ENCODE results near the gene DNASE1. TPM values are rescaled to one million over a fixed set of nuclear protein-coding genes. Genes with fewer than 3 reads are reported as not detected.

DNASE1 gene
- total RNA-seq, 1 donor from 2014 or later: 12.2 TPM

- DNase-seq (ENCODE audit: low read depth): no peak
- no peak for TF ChIP-seq CTCF (conservative IDR thresholded peaks at IDR 0.05; ENCODE audit: low read depth, low read length)
Observed at GRCh38 chr16:3659251-3659650, 4.8 kb downstream of the DNASE1 start.

GRCh38 chr16:3661311-3661710, 6.8 kb downstream of the DNASE1 start:
- DNase-seq (ENCODE audit: low read depth): no peak
- TF ChIP-seq CTCF (conservative IDR thresholded peaks at IDR 0.05; ENCODE audit: low read depth, low read length): no peak

More at GRCh38 chr16:3659251-3659650, 4.8 kb downstream of the DNASE1 start:
- no peak overlapping the region for H3K4me3 ChIP-seq (ENCODE audit: low read depth, low read length)

GRCh38 chr16:3661922-3662321, 7.4 kb downstream of the DNASE1 start:
- H3K4me3 ChIP-seq (ENCODE audit: low read depth, low read length): no peak overlapping the region
- DNase-seq (ENCODE audit: low read depth): no peak
- no peak for TF ChIP-seq CTCF (conservative IDR thresholded peaks at IDR 0.05; ENCODE audit: low read depth, low read length)

More at GRCh38 chr16:3661311-3661710, 6.8 kb downstream of the DNASE1 start:
- H3K4me3 ChIP-seq (ENCODE audit: low read depth, low read length): no peak overlapping the region

GRCh38 chr16:3662601-3663000, 8.1 kb downstream of the DNASE1 start:
- TF ChIP-seq CTCF (conservative IDR thresholded peaks at IDR 0.05; ENCODE audit: low read depth, low read length): no peak
- H3K4me3 ChIP-seq (ENCODE audit: low read depth, low read length): no peak overlapping the region
- DNase-seq (ENCODE audit: low read depth): no peak

- no peak for DNase-seq (ENCODE audit: low read depth)
- H3K4me3 ChIP-seq (ENCODE audit: low read depth, low read length): no peak overlapping the region
- TF ChIP-seq CTCF (conservative IDR thresholded peaks at IDR 0.05; ENCODE audit: low read depth, low read length): no peak
Observed at GRCh38 chr16:3664187-3664896, 9.9 kb downstream of the DNASE1 start.

- H3K4me3 ChIP-seq (ENCODE audit: low read depth, low read length): no peak overlapping the region
- TF ChIP-seq CTCF (conservative IDR thresholded peaks at IDR 0.05; ENCODE audit: low read depth, low read length): no peak
- DNase-seq (ENCODE audit: low read depth): no peak
Observed at GRCh38 chr16:3665508-3665907, 11.0 kb downstream of the DNASE1 start.

- no peak for TF ChIP-seq CTCF (conservative IDR thresholded peaks at IDR 0.05; ENCODE audit: low read depth, low read length)
- no peak for DNase-seq (ENCODE audit: low read depth)
Observed at GRCh38 chr16:3668626-3669025, 14.1 kb downstream of the DNASE1 start.

More at GRCh38 chr16:3668626-3669025, 14.1 kb downstream of the DNASE1 start:
- H3K4me3 ChIP-seq (ENCODE audit: low read depth, low read length): no peak overlapping the region

All from epithelial cell of proximal tubule (primary cell).